Testis (tissue), 5 donors: ENCODE data around the gene ARHGAP26. TPM values are rescaled to one million over a fixed set of nuclear protein-coding genes. Genes with fewer than 3 reads are reported as not detected.

ENCODE experiments used
- DNase-seq: peaks from one replicate; pipeline ENCODE4 v3.0.0-alpha.2; 2019
- H3K27ac ChIP-seq, 2 donors: fragments of 200-600 bp; sonication (generic); one replicate each; pipeline ENCODE4 v1.5.1; 2019
- H3K27me3 ChIP-seq: fragments of 200-600 bp; sonication (generic); one replicate; pipeline ENCODE4 v1.5.1; 2019
- H3K36me3 ChIP-seq: fragments of 200-600 bp; sonication (generic); one replicate; pipeline ENCODE4 v1.5.1; 2017; ENCODE audit warnings: low read depth; ENCODE audit errors: missing control alignments
- H3K4me1 ChIP-seq: fragments of 200-600 bp; sonication (generic); one replicate; pipeline ENCODE4 v1.5.1; 2019
- H3K4me3 ChIP-seq, 2 donors: fragments of 200-600 bp; sonication (generic); one replicate each; pipeline ENCODE4 v1.5.1; 2017 to 2019
- H3K9me3 ChIP-seq: fragments of 200-600 bp; sonication (generic); one replicate; pipeline ENCODE4 v1.5.1; 2017
- CTCF ChIP-seq, 3 experiments: fragments of 450-650 bp in 2 of 3; fragments of 200-600 bp in 1 of 3; sonication (generic) in 1 of 3; IDR thresholded peaks; one replicate each; pipeline ENCODE4 v1.5.1; 2016 to 2019; ENCODE audit warnings: antibody characterized with exemption in 3 of 3, mild to moderate bottlenecking in 2 of 3, moderate library complexity in 1 of 3
- POLR2A ChIP-seq: fragments of 450-650 bp; IDR thresholded peaks from one replicate; pipeline ENCODE4 v1.6.1; 2017; ENCODE audit warnings: antibody characterized with exemption, mild to moderate bottlenecking, moderate library complexity
- WGBS, 2 donors: methylation state at CpG; one replicate each; pipeline ENCODE4 v1.1.5; 2018; 5-methylcytosine and 5-hydroxymethylcytosine counted together
- intact Hi-C: fragments of 100-400 bp; cut with DNase I; formaldehyde crosslinking; loops from one replicate; pipeline ENCODE4 v1.15.1; 2023; ENCODE audit warnings: low total_unique reads
- long read RNA-seq, 2 donors: transcript quantifications; one replicate each; lab custom pipeline, GENCODE V29; 2026
- polyA plus RNA-seq: library from polyadenylated mRNA; stranded (reverse); fragments of 350-450 nt; fragmentation: Illumina TruSeq; extraction: RNeasy Lipid Tissue Mini Kit (QIAGEN cat#74804); gene quantifications from one replicate; pipeline ENCODE4 v1.2.3, GENCODE V29; 2014; ENCODE audit warnings: low read depth, low replicate concordance; ENCODE audit not compliant: insufficient read depth
- total RNA-seq, 2 donors: library from RNA; depleted of rRNA; stranded (reverse); fragments of >200 nt; gene quantifications; one replicate each; pipeline ENCODE4 v1.2.3, GENCODE V29; 2016

The ARHGAP26 gene, protein sequence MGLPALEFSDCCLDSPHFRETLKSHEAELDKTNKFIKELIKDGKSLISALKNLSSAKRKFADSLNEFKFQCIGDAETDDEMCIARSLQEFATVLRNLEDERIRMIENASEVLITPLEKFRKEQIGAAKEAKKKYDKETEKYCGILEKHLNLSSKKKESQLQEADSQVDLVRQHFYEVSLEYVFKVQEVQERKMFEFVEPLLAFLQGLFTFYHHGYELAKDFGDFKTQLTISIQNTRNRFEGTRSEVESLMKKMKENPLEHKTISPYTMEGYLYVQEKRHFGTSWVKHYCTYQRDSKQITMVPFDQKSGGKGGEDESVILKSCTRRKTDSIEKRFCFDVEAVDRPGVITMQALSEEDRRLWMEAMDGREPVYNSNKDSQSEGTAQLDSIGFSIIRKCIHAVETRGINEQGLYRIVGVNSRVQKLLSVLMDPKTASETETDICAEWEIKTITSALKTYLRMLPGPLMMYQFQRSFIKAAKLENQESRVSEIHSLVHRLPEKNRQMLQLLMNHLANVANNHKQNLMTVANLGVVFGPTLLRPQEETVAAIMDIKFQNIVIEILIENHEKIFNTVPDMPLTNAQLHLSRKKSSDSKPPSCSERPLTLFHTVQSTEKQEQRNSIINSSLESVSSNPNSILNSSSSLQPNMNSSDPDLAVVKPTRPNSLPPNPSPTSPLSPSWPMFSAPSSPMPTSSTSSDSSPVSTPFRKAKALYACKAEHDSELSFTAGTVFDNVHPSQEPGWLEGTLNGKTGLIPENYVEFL
- total RNA-seq = 10 to 100 TPM; 95.7 to 98.7 TPM
- 33.8 TPM for polyA plus RNA-seq
- long read RNA-seq, donor 1 = 0 reads
- long read RNA-seq, donor 2 = 0 reads

GRCh38 chr5:142769793-142770649, at the start of gene ARHGAP26:
Gene ARHGAP26, plus strand, starts transcription at chr5:142770377. Its CDS starts 385 bp downstream, at chr5:142770762.
- DNase-seq = peak; percentile 99
- H3K9me3 ChIP-seq = no peaks in the 10 kb centered on the region
- TF ChIP-seq CTCF (IDR thresholded peaks at IDR 0.05) = peak in 2 of 3 experiments; percentile 15 to 20
- peak; percentile 100 for TF ChIP-seq POLR2A
- H3K36me3 ChIP-seq = no peaks in the 10 kb centered on the region
- WGBS, 2 donors = 0 to 1% methylated on average over 26 to 37 of the region's 87 CpGs
- peaks cover 10% of the 10 kb centered on the region for H3K4me1 ChIP-seq
- intact Hi-C loops = no loop called here
- peak within 1 kb of the TSS; percentile 78 to 87 for H3K4me3 ChIP-seq
- H3K27ac ChIP-seq = peak within 1 kb of the TSS; percentile 79 to 88
- no peaks in the 10 kb centered on the region for H3K27me3 ChIP-seq

DNA sequence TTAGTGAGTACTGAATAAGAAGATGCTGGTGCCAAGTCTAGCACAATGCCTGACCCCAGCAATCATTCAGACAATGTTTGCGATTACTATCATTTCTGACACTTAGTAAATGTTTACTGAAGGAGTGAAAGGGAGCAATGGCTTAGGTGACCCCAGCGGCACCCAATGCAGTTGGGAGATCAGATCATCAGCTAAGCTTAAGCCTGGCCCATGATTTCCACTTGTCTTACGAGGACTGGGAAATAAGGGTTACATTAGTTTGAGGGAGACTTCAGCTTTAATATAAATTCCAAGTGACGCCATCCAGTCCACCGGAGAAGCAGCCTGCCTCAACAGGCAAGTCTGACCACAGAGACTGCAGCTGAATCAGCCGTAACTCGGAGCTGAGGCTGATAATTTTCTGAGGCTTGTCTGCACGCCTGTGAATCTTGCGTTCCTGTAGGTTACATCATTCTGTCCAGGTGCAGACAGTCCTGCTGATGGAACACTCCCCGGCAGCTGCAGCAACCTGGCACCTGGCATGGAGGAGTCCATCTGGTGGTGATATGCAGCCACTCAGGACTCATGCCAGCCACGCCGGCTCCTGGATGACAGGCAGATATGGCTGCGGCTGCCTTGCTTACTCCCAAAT, 49.4 kb upstream of the ARHGAP26 start:
- peak; percentile 48 for DNase-seq
- Histone ChIP-seq H3K36me3 (no peaks in the 10 kb centered on the region), H3K4me3 (no peak overlapping the region), H3K27me3 (no peaks in the 10 kb centered on the region), H3K4me1 (no peaks in the 10 kb centered on the region), H3K9me3 (no peaks in the 10 kb centered on the region), H3K27ac (no peak overlapping the region)
- 83 to 98% methylated on average over 4 to 13 of the region's 13 CpGs for WGBS, 2 donors
- intact Hi-C loops = no loop called here
- TF ChIP-seq CTCF (IDR thresholded peaks at IDR 0.05) = no peak
- TF ChIP-seq POLR2A = no peak

GRCh38 chr5:142722146-142722545, 48.0 kb upstream of the ARHGAP26 start:
- no peak for DNase-seq

More at GRCh38 chr5:142722146-142722545, 48.0 kb upstream of the ARHGAP26 start:
- Histone ChIP-seq H3K4me3 (no peak overlapping the region), H3K9me3 (no peaks in the 10 kb centered on the region), H3K27me3 (no peaks in the 10 kb centered on the region), H3K36me3 (no peaks in the 10 kb centered on the region), H3K27ac (no peak overlapping the region), H3K4me1 (no peaks in the 10 kb centered on the region)
- 90 to 95% methylated on average over 6 of the region's 6 CpGs for WGBS, 2 donors
- TF ChIP-seq POLR2A = no peak
- no peak for TF ChIP-seq CTCF (IDR thresholded peaks at IDR 0.05)
- intact Hi-C loops = no loop called here
